HG03521 (cell line): ENCODE results near the gene ENPP6.
"Not testable (repeated sequence)": the region's sequence is repeated elsewhere in the genome, so short reads cannot be mapped to it uniquely, and the experiment has no call there.

Experiments used
- ATAC-seq: cut with Tn5 transposase; IDR thresholded peaks from one replicate; pipeline ENCODE4 v1.9.1; 2021; ENCODE audit warnings: mild to moderate bottlenecking, moderate library complexity; ENCODE audit not compliant: unreplicated experiment

ENPP6 gene

GRCh38 chr4:184237612-184238011 lies 19.9 kb upstream of the ENPP6 start:
- ATAC-seq: no peak

GRCh38 chr4:184235526-184235925 lies 17.9 kb upstream of the ENPP6 start:
- ATAC-seq: no peak

- ATAC-seq: no peak
These were observed 16.5 kb upstream of the ENPP6 start for GRCh38 chr4:184234155-184234554.

GRCh38 chr4:184232975-184233374 lies 15.3 kb upstream of the ENPP6 start:
- ATAC-seq: no peak

GRCh38 chr4:184232202-184232601 lies 14.5 kb upstream of the ENPP6 start:
- no peak for ATAC-seq

- no peak for ATAC-seq
These were observed 13.9 kb upstream of the ENPP6 start for GRCh38 chr4:184231573-184231972.

GRCh38 chr4:184228056-184228705 lies 10.5 kb upstream of the ENPP6 start:
- no peak for ATAC-seq

GRCh38 chr4:184216515-184216914 lies 1.2 kb downstream of the ENPP6 start:
- no peak for ATAC-seq

- no peak for ATAC-seq
These were observed 1.9 kb downstream of the ENPP6 start for GRCh38 chr4:184215709-184216328.

GRCh38 chr4:184214931-184215330 lies 2.7 kb downstream of the ENPP6 start:
- ATAC-seq: no peak

GRCh38 chr4:184207734-184208607 lies 9.7 kb downstream of the ENPP6 start:
- ATAC-seq: not testable (repeated sequence)

- ATAC-seq: no peak
These were observed 12.4 kb downstream of the ENPP6 start for GRCh38 chr4:184205243-184205642.

- no peak for ATAC-seq
These were observed 14.4 kb downstream of the ENPP6 start for GRCh38 chr4:184203300-184203699.

GRCh38 chr4:184201179-184201578 lies 16.5 kb downstream of the ENPP6 start:
- no peak for ATAC-seq

- no peak for ATAC-seq
These were observed 17.4 kb downstream of the ENPP6 start for GRCh38 chr4:184200296-184200695.

- ATAC-seq: no peak
These were observed 17.9 kb downstream of the ENPP6 start for GRCh38 chr4:184199780-184200179.

GRCh38 chr4:184198190-184198589 lies 19.5 kb downstream of the ENPP6 start:
- ATAC-seq: no peak

GRCh38 chr4:184197536-184198082 lies 20.1 kb downstream of the ENPP6 start:
- no peak for ATAC-seq

- no peak for ATAC-seq
These were observed 20.8 kb downstream of the ENPP6 start for GRCh38 chr4:184196730-184197385.

GRCh38 chr4:184193556-184194525 lies 23.8 kb downstream of the ENPP6 start:
- ATAC-seq: no peak
